OCI-LY3 (cell line): ENCODE measurements around the gene CNTNAP3B.
"Not testable (repeated sequence)": the region's sequence is repeated elsewhere in the genome, so short reads cannot be mapped to it uniquely, and the experiment has no call there.

Experiments used
- CTCF ChIP-seq: fragments of 200-600, 300-600 bp; sonication (generic); IDR thresholded peaks from 2 replicates; pipeline ENCODE4 v1.5.1; 2014; ENCODE audit warnings: antibody characterized with exemption, low read length, low read depth
- EZH2phosphoT487 ChIP-seq: fragments of 200-600 bp; shearing (Covaris generic); IDR thresholded peaks from 2 replicates; pipeline ENCODE4 v1.6.1; 2018; ENCODE audit warnings: antibody characterized with exemption, mixed run types, low read depth

- TF ChIP-seq CTCF, EZH2phosphoT487: not testable (repeated sequence)
Observed at GRCh38 chr9:41953007-41953406, 176.2 kb downstream of the CNTNAP3B start.
